Measurements from ENCODE around the gene MT4. TPM values are rescaled to one million over a fixed set of nuclear protein-coding genes. Genes with fewer than 3 reads are reported as not detected.

The MT4 gene
- total RNA-seq, 1 experiment from 2014 or later: not detected

- TF ChIP-seq GRHL2 (CRISPR knock-in tag; IDR thresholded peaks at IDR 0.05; ENCODE audit: insufficient replicate concordance, severe bottlenecking) (no peak), GTF2I (CRISPR knock-in tag; conservative IDR thresholded peaks at IDR 0.05) (no peak), IRF1 (CRISPR knock-in tag; IDR thresholded peaks at IDR 0.05) (no peak), ATF3 (CRISPR knock-in tag; conservative IDR thresholded peaks at IDR 0.05) (no peak), ZNF416 (CRISPR knock-in tag; IDR thresholded peaks at IDR 0.05) (no peak), ESRRA (CRISPR knock-in tag; IDR thresholded peaks at IDR 0.05; ENCODE audit: borderline replicate concordance) (no peak), IRF2 (CRISPR knock-in tag; IDR thresholded peaks at IDR 0.05; ENCODE audit: borderline replicate concordance, low read depth) (no peak), USF2 (CRISPR knock-in tag; IDR thresholded peaks at IDR 0.05) (no peak), ZNF423 (CRISPR knock-in tag; IDR thresholded peaks at IDR 0.05) (no peak), ZNF138 (CRISPR knock-in tag; conservative IDR thresholded peaks at IDR 0.05) (no peak), PREB (CRISPR knock-in tag; IDR thresholded peaks at IDR 0.05; ENCODE audit: borderline replicate concordance) (no peak), ZNF532 (CRISPR knock-in tag; IDR thresholded peaks at IDR 0.05; ENCODE audit: borderline replicate concordance) (no peak)
Measured at GRCh38 chr16:56574625-56575024, 9.8 kb downstream of the MT4 start (continued).

GRCh38 chr16:56576585-56577299 is 11.9 kb downstream of the MT4 start:
- peaks cover 4% of the 10 kb centered on the region for H3K27me3 Mint-ChIP-seq (ENCODE audit: low read depth)
- no peaks in the 10 kb centered on the region for H3K36me3 Mint-ChIP-seq
- H3K27ac Mint-ChIP-seq: no peak overlapping the region
- POLR2A ChIA-PET: no interaction called here
- H3K9me3 Mint-ChIP-seq: peaks cover 11% of the 10 kb centered on the region
- no peaks in the 10 kb centered on the region for H3K4me1 Mint-ChIP-seq
- peak; percentile 100 for ATAC-seq
- peak; percentile 90 for DNase-seq (ENCODE audit: low spot score)
- no peak overlapping the region for H3K4me3 Mint-ChIP-seq
- CTCF ChIA-PET: interaction anchor here (0.8 to 3.0 kb wide), 7 partner anchors 16 to 216 kb away, joined by 3 to 24 read pairs (median 6); no protein-coding TSS in a partner anchor
- TF ChIP-seq EMX1 (CRISPR knock-in tag; IDR thresholded peaks at IDR 0.05) (no peak), CDX4 (CRISPR knock-in tag; IDR thresholded peaks at IDR 0.05; ENCODE audit: borderline replicate concordance) (no peak), E2F1 (CRISPR knock-in tag; IDR thresholded peaks at IDR 0.05) (no peak), MXD4 (CRISPR knock-in tag; IDR thresholded peaks at IDR 0.05; ENCODE audit: borderline replicate concordance) (no peak), NR2C2 (CRISPR knock-in tag; IDR thresholded peaks at IDR 0.05) (no peak), CTCF (IDR thresholded peaks at IDR 0.05) (peak; percentile 84), ARID4B (CRISPR knock-in tag; IDR thresholded peaks at IDR 0.05; ENCODE audit: borderline replicate concordance) (no peak)

All from WTC11 (cell line).